Measurements from ENCODE around the gene SPATA31C1.
"Not testable (repeated sequence)": the region's sequence is repeated elsewhere in the genome, so short reads cannot be mapped to it uniquely, and the experiment has no call there.

SPATA31C1 gene

DNA sequence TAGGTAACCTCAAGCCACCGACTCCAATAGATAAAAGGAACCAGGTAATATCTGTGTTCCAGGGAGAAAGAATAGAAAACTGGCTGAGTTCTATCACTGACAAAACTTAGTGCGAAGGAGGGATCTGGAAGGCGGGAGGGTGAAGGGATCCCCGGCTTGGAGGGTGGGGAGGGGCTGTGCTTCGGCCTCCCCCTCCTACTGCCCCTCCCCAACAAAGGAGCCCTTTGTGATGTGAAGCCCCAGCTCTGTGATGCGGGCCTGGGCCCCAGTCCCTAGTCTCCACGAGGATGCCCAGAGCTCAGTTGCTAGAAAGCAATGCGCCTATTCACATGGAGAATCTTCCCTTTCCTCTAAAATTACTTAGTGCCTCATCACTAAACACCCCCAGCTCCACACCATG, at the start of gene SPATA31C1:
TSS of gene SPATA31C1 (plus strand) at position 301 of the 400 bp plus-strand sequence.
- DNase-seq: not testable (repeated sequence)

DNA sequence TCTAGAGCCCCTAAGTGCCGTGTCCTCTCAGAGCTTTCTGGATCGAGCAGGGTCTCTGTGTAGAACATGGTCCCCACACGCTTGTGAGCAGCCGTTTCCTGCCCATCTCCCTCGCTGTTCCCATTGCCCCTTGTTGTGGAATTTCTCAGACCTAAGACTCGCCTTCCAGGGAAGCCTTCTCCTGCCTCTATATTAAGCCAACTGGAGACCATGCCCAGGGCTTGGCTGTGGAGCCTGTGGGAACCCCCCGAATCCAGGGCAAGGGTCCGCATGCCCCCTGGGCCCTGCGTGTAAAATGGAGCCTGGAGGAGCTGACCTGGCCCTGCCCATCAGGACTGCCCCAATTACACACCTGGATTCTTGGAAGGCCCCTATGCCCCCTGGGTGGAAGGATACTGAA, 49.6 kb upstream of the SPATA31C1 start:
- no peak for DNase-seq

DNA sequence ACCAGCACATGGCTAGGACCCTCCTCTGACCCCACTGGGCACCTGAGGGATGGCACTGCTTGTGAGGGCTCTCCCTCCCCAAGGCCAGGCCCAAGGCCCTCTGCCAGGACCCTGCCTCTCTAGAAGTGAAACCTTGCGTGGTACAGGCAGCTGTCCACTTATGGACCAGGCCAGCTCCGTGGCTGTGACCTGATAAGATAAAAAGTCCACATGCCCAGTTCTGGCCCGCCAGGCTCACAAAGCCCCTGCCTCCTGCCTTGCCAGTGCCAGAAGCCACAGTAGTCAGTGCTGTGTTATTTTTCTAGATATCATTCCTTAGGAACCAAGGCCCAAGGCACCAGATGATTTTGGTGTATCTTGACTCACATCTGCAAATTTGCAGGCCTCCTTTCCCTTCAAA, 49.1 kb upstream of the SPATA31C1 start:
- DNase-seq: no peak

DNA sequence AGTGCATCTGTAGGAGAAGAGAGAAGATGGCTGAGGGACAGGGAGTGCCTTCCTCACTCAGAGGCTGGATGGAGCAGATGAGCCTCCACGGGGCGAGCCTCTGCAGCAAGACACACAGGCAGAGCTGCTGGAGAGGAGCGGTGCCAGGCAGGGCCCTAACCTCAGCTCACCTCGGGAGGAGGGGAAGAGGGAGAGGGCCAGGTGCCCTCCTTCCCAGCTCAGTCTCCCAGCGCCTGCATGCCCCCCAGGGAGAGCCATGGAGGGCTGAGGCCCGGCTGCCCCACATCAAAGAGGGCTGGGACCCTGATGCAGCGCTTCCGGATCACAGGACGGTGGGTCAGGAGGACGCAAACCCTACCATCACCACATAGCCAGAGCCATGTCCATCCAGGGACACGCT, 48.7 kb upstream of the SPATA31C1 start:
- DNase-seq: no peak

DNA sequence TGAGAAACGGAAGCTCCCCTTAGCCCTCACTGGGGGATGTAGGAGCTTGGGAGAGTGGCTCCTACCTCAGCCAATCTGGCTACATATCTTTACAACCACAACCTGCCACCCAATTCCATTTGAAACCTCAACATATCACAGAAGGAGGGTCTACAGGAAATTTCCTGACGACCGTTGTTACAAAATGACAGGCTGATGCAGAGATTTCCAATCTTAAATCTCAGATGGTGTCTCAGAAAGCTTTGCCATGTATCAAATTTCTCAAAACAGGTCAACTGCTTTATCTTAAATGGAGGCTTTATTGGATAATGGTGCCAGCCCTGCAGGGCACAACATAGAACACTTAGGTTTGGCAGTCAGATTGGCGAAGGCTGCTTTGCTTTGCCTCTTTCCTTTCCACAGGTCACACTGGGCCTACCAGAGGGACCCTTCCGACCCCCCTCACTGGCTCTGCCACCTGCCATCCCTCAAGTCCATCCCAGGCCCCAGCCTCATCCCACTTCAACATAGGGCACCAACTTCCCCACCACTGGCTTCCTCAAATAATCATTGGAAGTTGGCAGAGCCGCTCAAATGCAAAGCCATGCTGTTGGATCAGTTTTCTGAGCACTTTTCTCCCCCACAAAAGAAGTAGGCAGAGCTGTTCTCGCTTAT, 46.2 kb upstream of the SPATA31C1 start:
- no peak for DNase-seq

DNA sequence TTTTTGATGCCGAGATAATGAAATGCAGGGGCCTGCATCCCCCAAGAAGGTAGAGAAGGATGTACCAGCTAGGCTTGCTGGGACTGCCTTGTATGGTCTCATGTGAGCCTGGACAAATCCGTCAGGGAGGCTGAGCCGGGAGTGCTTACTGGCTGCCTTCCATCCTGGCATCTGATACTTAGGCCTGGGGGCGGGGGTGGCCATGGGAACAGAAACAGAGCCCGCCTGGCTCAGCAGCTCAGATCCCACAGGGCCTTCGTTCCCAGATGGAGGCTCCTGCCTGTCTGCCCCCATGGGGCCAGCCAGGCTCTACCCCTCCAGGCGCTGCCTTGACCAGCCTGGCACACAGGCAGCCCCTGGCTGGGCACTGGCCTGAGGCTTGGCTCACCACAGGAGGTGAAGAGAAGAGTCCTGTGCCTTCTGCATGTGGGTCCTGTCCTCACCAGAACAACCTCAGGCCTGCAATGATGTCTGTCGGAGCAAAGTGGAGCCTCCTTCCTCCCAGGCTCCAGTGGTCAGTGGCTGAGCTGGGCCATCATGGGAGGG, 45.6 kb upstream of the SPATA31C1 start:
- no peak for DNase-seq

DNA sequence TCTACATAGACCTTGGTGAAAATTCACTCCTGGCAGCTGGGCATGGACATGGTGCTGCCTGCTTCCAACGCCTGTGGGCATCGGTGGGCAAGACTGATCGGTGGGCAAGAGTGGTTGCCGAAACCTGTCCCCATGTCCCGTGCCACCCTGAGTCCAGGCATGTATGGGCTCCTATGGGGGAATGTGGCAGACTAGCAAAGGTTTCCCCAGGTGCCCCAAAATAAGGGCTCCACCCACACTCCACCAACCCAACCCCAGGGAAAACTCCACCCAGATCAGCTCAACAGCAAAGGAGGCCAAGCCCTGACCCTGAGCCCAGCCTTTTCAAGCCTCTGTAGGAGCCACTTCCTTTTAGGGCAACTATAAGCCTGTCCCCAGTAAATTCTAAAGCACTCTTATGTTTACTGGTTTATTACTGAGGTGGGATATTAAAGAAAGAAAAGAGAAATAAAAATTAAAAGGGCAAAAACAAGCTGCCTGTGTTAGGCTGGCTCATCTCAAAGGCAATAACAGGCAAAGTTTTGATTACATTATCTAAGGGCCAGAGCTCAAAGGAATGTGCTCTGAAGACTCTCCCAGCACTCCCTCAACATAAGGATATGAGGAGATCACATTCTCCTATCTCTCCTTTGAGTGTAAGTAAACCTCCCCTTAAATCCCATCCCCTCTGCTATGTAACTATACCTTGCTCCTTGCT, 44.0 kb upstream of the SPATA31C1 start:
- DNase-seq: no peak

DNA sequence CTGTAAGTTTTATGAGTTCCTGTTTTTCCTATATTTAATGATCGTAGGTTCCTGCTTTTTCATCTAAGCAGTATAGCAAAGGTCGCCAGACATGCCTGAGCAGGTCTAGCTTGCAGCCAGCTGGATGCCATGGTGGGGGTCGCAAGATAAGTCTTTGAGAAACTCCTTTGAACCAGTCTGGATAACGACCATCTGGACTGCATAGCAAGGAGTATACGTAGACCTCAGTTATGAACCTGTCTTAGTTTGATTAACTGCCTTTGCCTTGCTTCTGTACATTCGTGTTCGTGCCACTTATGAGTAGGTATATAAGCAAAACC, 43.5 kb upstream of the SPATA31C1 start:
- no peak for DNase-seq

DNA sequence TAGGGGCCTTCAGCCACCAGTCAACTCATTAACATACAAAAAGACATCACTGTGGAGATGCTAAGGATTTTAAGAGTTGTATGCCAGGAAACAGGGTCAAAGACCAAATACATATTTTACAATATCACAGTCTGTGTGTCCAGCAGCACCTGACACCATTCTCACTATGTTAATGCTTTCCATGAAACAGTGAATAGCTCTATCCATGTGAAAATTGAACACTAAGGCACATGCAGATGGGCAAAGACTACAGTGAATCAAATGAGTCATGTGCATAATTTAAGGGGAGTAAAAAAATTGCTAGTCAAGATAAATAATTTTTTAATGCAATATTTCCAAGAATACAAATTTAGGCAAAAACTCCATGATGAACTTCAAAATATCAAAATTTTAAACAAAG, 42.7 kb upstream of the SPATA31C1 start:
- no peak for DNase-seq

DNA sequence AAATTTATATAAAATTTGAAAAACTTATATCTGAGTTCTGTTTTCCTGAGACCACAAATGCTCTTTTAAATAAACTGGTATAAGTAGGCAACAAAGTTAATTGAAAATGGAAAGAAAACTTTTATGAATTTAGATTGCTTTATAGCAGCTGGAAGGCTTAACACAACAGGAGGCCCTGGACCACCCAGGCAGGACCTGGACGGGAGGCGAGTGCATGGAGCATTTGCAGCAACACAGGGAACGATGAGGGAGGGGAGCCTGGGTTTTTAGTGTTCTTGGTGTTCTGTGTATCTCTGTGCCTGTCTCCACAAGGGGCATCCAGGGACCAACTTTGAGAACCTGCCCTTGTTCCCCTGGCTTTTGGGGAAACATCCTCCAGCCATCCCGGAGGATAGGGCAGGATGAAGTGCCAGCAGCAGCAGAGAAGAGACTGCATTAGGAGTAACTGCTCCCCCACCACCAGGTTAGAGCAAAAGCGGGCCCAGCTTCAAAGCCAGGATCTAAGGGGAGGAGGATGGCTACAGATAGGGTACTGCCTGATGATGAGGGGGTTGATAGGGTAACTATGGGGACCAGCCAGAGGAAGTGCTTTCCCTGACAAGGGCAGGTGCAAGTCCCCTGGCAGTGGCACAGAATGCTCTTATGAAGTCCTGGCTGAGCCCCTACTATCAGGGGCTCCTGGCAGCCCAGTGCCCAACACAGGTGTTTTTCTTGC, 41.8 kb upstream of the SPATA31C1 start:
- no peak for DNase-seq

DNA sequence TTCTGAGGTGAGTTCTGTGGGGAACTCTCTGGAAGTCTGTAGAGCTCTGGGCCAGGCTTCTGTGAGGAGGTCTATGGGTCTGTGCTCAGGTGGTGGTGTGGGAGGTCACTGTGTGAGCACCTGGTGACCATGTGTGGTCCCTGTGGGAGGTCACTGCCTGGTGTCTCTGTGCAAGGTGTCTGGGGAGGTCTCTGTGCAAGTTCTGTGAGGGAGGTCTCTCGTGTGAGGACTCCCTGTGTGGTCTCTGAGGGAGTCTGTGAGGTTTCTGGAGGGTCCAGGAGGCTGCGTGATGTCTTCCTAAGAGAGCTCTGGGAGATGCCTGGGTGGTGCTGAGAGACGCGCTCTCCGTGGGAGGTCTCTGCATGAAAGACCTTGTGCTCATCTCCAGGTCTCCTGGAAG, 41.1 kb upstream of the SPATA31C1 start:
- DNase-seq: no peak

DNA sequence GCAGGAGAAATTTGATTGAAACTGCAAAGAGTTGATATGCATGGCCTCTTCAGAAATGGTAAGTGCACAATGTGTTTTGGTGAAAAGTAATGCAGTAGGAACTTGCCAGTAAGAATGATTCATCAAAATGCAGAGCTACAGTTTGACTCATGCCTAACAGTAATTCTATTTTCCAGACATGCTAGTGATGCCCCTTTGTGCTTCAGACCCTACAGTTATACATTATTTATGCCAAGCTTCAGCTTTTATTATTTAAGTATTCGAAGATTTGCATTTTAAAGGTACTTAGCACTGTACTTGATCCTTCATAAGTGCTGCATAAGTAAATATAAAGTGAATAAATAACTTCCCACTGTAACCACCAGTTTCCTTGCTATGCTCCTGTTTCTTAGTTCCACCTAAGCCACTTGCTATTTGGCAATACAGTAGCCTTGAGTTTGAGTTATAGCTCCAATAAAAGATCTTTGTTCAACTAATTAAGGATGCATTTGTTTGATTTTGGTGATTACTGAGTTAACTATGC, 38.7 kb upstream of the SPATA31C1 start:
- DNase-seq: no peak

DNA sequence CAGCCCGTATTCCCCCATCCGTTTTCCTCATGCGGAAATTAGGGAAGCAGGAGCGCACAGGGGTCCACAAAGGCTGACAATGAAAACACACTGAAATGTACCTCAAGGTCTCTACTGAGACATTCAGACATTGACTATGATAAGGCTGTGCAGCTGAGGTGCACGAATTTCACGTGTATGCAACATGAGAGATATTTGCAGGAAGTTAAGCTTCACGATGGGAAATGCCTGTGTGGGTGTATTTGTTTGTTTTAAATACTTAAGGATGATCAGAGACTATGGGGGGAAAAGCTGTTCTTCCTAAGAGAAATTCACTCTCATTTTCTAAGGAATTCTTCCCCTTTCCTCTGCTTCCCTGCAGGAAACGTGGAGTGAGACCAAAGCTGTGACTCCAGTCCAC, 37.6 kb upstream of the SPATA31C1 start:
- no peak for DNase-seq

DNA sequence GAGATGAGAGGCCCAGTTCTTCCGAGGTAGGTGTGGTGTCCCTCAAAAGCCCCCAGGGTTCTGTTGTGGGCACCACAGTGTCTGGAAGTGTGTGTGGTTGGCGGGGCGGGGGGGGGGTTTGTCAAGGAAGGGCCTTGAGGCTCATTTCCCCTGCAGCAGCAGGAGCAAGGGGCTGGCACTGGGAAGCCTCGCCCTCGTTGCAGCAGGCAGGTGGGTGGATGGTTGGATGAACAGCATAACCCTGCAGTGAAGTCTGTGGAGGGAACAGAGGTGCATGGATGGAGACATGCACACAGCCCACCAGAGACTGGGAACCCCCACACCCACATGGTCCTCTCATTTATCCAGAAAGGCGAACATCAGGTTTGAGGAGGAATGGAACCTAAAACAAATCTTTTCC, 37.1 kb upstream of the SPATA31C1 start:
- DNase-seq: no peak

DNA sequence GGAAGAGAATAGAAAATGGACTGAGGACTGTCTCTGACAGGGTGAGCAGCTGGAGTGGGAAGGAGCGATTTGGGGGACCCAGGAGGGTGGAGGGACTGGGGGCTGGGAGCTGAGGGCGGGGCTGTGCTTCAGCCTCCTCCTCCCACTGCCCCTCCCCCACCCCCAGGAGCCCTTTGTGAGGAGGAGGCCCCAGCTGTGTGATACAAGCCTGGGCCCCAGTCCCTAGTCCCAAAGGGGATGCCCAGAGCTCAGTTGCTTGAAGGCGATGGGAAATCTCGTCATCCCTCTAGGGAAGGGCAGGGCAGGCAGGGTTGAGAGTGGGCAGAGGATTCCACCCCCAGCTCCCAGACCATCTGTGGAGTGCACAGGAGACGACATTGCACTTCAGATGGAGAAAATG, 35.1 kb upstream of the SPATA31C1 start, which contains the start of gene SPATA31E1:
TSS of gene SPATA31E1 (plus strand) at position 251 of the 400 bp plus-strand sequence. CDS start at position 266, 15 bp downstream.
- DNase-seq: no peak

DNA sequence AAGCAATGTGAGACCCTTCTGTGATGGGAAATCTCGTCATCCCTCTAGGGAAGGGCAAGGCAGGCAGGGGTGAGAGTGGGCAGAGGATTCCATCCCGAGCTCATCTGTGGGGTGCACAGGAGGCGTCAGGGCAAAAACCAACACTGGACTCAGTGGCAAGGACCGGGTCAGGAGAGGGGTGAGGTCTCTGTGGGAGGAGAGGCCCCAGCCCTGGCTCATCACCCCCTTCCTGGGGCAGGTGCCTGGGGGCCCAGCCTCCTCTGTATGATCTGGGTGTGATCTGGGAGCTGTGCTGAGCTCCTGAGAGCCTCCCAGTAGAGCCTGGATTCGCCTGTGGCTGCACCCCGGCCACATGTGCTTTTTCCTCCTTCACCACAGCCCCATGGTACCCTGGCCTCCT, 34.5 kb upstream of the SPATA31C1 start:
- DNase-seq: no peak

DNA sequence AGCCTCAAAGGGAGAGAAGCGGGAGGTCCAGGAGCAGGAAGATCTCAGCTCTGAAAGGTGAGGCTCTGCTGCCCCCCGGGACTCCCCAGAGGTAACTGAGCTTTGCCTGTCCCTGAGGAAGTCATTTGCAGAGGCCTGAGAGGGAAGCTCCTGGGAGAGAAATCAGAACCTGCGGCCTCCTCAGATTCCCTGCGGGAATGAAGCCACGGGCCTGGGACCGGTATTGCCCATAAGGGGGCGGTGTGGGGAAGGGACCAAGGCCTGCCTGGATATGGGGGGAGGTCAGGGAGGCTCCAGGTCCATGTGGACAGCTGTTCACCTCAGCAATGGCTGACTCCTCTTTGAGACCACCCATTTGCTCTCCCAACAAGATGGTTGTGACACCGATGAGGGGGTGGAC, 33.8 kb upstream of the SPATA31C1 start:
- no peak for DNase-seq

DNA sequence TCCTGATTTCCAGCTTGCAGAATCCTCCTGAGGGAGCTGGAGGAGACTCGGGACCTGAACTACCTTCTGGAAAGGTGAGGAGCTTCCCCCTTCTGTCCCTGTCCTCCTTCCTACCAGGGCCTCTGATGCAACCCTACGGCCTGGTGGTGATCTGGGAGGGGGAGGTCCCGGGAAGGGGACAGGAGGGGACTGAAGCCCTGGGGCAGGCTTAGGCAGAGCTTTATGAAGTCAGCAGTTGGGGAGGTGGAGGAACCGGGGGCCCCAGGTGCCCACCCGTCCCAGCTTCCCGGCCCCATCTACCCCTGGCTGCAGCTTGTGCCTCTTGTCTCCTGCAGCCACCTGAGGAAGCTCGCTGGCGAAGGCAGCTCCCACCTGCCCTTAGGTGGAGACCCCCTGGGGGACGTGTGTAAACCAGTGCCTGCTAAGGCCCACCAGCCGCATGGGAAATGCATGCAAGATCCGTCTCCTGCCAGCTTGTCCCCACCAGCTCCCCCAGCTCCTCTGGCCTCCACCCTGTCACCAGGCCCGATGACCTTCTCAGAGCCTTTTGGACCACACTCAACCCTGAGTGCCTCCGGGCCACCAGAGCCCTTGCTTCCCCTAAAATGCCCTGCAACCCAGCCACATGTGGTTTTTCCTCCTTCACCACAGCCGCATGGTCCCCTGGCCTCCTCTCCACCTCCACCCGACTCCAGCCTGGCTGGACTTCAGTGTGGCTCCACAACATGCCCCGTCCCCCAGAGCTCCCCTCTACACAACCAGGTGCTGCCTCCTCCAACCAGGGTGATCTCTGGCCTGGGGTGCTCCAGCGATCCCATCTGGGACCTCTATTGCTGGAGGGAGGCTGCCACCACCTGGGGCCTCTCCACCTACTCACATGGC, 32.9 kb upstream of the SPATA31C1 start:
- no peak for DNase-seq

DNA sequence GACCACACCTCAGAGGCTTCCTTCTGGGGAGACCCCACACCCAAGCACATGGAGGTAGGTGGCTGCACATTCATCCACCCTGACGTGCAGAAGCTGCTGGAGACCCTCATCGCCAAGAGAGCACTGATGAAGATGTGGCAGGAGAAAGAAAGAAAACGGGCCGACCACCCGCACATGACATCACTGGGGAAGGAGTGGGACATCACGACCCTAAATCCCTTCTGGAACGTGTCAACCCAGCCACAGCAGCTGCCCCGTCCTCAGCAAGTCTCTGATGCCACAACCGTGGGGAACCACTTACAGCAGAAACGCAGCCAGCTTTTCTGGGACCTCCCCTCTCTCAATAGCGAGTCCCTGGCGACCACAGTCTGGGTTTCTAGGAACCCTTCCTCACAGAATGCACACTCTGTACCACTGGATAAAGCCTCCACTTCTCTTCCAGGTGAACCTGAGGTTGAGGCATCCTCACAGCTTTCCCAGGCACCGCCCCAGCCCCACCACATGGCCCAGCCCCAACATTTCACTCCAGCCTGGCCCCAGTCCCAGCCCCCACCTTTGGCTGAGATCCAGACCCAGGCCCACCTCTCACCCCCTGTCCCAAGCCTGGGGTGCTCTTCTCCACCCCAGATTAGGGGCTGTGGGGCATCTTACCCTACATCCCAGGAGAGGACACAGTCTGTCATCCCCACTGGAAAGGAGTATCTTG, 32.1 kb upstream of the SPATA31C1 start:
- DNase-seq: no peak

DNA sequence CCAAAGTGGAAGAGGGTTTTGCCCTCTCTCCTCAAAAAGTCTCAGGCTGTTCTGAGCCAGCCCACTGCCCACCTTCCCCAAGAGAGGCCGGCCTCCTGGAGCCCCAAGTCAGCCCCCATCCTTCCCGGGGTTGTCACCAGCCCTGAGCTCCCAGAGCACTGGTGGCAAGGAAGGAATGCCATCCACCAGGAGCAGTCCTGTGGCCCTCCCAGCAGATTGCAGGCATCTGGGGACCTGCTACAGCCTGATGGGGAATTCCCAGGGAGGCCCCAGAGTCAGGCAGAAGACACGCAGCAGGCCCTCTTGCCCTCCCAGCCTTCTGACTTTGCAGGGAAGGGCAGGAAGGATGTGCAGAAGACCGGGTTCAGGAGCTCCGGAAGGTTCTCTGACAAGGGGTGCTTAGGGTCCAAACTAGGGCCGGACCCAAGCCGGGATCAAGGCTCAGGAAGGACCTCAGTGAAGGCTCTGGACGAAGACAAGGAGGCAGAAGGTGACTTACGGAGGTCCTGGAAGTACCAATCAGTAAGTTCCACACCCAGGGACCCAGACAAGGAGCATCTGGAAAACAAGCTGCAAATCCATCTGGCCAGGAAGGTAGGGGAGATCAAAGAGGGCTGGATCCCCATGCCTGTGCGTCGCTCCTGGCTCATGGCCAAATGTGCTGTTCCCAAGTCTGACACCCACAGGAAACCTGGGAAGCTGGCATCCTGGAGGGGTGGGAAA, 31.4 kb upstream of the SPATA31C1 start:
- DNase-seq: no peak

DNA sequence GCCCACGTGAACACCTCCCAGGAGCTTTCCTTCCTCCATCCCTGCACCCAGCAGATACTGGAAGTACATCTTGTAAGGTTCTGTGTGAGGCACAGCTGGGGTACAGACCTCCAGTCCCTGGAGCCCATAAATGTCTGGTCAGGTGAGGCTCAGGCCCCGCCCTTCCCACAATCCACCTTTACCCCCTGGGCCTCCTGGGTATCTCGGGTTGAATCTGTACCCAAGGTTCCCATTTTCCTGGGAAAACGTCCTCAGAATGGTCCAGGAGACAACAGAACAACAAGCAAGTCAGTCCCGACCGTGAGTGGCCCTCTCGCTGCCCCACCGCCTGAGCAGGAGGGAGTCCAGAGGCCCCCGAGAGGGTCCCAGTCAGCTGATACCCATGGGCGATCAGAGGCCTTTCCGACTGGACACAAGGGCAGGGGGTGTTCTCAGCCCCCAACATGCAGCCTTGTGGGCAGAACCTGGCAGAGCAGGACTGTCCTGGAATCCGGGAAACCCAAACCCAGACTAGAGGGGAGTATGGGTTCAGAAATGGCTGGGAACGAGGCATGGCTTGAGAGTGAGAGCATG, 30.7 kb upstream of the SPATA31C1 start:
- no peak for DNase-seq
